OCI-LY3 (cell line): Measurements from ENCODE around the gene BPGM.
"Not testable (repeated sequence)": the region's sequence is repeated elsewhere in the genome, so short reads cannot be mapped to it uniquely, and the experiment has no call there.

Source experiments
- H2AFZ ChIP-seq: fragments of 200-600, 300-600 bp; shearing (Covaris generic); 2 replicates; pipeline ENCODE4 v1.6.0; 2014; ENCODE audit warnings: antibody characterized with exemption, low read depth, low read length
- H3K27ac ChIP-seq: fragments of 200-600, 300-600 bp; sonication (generic); 2 replicates; pipeline ENCODE4 v1.5.1; 2014; ENCODE audit warnings: mild to moderate bottlenecking, low read length, moderate library complexity, mixed read lengths
- H3K27me3 ChIP-seq: fragments of 200-600, 300-600 bp; sonication (generic); 2 replicates; pipeline ENCODE4 v1.6.1; 2014; ENCODE audit warnings: low read depth, low read length, mixed read lengths
- H3K36me3 ChIP-seq: fragments of 200-600, 300-600 bp; sonication (generic); replicated peaks from 2 replicates; pipeline ENCODE3; 2014; ENCODE audit warnings: low read depth, low read length, mixed read lengths
- H3K4me1 ChIP-seq: fragments of 300-600, 200-600 bp; sonication (generic); 2 replicates; pipeline ENCODE4 v1.6.1; 2014; ENCODE audit warnings: low read length, mixed read lengths
- H3K4me2 ChIP-seq: fragments of 200-600, 300-600 bp; sonication (generic); 2 replicates; pipeline ENCODE4 v1.6.1; 2014; ENCODE audit warnings: low read length, mixed read lengths
- H3K4me3 ChIP-seq: fragments of 300-600, 200-600 bp; sonication (generic); 2 replicates; pipeline ENCODE4 v1.5.1; 2014; ENCODE audit warnings: antibody characterized with exemption, mild to moderate bottlenecking, low read length, moderate library complexity
- H3K79me2 ChIP-seq: fragments of 300-600, 200-600 bp; shearing (Covaris generic); 2 replicates; pipeline ENCODE4 v1.6.1; 2014; ENCODE audit warnings: mild to moderate bottlenecking, low read length, mixed read lengths
- H3K9ac ChIP-seq: fragments of 300-600, 200-600 bp; shearing (Covaris generic); 2 replicates; pipeline ENCODE4 v1.6.0; 2014; ENCODE audit warnings: mild to moderate bottlenecking, low read length, moderate library complexity
- H3K9me3 ChIP-seq: fragments of 200-600, 300-600 bp; shearing (Covaris generic); 2 replicates; pipeline ENCODE4 v1.6.1; 2014; ENCODE audit warnings: low read length, mixed read lengths; ENCODE audit not compliant: insufficient read depth
- H4K20me1 ChIP-seq: fragments of 200-600, 300-600 bp; sonication (generic); 2 replicates; pipeline ENCODE4 v1.6.1; 2016; ENCODE audit warnings: low read length, mixed read lengths; ENCODE audit not compliant: insufficient read depth
- EZH2phosphoT487 ChIP-seq: fragments of 200-600 bp; shearing (Covaris generic); IDR thresholded peaks from 2 replicates; pipeline ENCODE4 v1.6.1; 2018; ENCODE audit warnings: antibody characterized with exemption, mixed run types, low read depth
- TF ChIP-seq, protein P1 (sequence below): fragments of 200-600, 300-600 bp; sonication (generic); IDR thresholded peaks from 2 replicates; pipeline ENCODE4 v1.5.1; 2014; ENCODE audit warnings: antibody characterized with exemption, low read length, low read depth

BPGM gene

DNA sequence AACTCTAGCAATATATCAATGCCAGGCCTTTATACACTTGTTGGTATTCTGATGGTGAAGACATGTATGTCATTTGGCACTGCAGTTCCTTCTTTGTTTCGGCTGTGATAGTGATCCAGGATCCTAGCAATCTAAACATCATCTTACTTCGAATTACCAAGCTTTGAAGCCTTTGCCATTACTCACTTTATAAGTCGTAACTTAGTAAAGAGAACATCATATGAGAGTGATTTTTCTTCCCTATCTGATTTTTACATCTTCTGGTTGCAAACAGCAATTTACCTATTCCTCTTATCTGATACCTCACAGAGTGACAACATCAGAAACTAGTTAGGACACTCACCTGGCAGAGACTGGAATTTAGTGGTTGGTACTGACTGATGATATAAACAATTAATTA is 7.6 kb upstream of the BPGM start:
- H2AFZ ChIP-seq, result no peak overlapping the region
- H3K27me3 ChIP-seq, result peaks cover 13% of the 10 kb centered on the region; the same call in 1 of the 2 replicates
- H3K4me3 ChIP-seq, result no peak overlapping the region
- H3K4me1 ChIP-seq, result peaks cover 21% of the 10 kb centered on the region
- TF ChIP-seq, protein P1, sequence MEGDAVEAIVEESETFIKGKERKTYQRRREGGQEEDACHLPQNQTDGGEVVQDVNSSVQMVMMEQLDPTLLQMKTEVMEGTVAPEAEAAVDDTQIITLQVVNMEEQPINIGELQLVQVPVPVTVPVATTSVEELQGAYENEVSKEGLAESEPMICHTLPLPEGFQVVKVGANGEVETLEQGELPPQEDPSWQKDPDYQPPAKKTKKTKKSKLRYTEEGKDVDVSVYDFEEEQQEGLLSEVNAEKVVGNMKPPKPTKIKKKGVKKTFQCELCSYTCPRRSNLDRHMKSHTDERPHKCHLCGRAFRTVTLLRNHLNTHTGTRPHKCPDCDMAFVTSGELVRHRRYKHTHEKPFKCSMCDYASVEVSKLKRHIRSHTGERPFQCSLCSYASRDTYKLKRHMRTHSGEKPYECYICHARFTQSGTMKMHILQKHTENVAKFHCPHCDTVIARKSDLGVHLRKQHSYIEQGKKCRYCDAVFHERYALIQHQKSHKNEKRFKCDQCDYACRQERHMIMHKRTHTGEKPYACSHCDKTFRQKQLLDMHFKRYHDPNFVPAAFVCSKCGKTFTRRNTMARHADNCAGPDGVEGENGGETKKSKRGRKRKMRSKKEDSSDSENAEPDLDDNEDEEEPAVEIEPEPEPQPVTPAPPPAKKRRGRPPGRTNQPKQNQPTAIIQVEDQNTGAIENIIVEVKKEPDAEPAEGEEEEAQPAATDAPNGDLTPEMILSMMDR, result no peak
- no peak for TF ChIP-seq EZH2phosphoT487
- H3K9me3 ChIP-seq, result no peaks in the 10 kb centered on the region
- no peaks in the 10 kb centered on the region for H3K79me2 ChIP-seq
- no peak overlapping the region for H3K27ac ChIP-seq
- no peak overlapping the region for H3K9ac ChIP-seq
- H3K4me2 ChIP-seq, result no peak overlapping the region
- no peaks in the 10 kb centered on the region for H4K20me1 ChIP-seq
- H3K36me3 ChIP-seq, result no peaks in the 10 kb centered on the region

DNA sequence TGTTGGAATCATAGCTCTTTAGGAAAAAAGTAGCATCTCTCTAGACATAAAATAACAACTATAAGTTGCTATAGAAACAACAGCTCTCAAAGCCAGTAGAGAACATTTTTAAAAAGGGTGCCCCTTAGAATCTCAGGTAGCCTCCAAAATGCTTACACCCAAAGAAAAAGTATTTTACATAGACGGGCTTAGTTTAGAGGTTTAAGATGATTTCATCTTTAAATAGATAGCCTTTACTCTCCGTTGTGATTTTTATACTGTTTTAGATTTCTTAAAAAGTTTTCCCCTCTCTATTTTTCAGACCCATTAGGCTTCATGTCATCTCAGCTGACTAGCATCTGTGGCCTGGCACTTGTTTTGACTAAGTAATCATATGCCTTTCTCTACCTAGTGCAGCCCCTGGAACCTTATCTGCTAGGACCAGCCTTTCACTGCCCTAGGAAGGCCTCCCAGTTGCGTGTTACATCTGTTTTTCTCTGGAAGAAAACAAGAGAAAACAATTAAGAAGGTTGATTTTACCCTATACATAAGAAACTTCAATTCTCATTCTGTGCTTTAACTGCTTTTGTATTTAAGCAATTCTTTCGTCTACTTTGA is 6.9 kb upstream of the BPGM start:
- H3K36me3 ChIP-seq, result no peaks in the 10 kb centered on the region
- no peaks in the 10 kb centered on the region for H3K9me3 ChIP-seq
- H3K4me1 ChIP-seq, result peaks cover 21% of the 10 kb centered on the region
- no peak overlapping the region for H3K27ac ChIP-seq
- no peak overlapping the region for H3K4me2 ChIP-seq
- no peak overlapping the region for H2AFZ ChIP-seq
- H3K79me2 ChIP-seq, result no peaks in the 10 kb centered on the region
- no peaks in the 10 kb centered on the region for H4K20me1 ChIP-seq
- H3K9ac ChIP-seq, result no peak overlapping the region
- H3K4me3 ChIP-seq, result no peak overlapping the region
- TF ChIP-seq EZH2phosphoT487, result no peak
- peaks cover 13% of the 10 kb centered on the region; the same call in 1 of the 2 replicates for H3K27me3 ChIP-seq

DNA sequence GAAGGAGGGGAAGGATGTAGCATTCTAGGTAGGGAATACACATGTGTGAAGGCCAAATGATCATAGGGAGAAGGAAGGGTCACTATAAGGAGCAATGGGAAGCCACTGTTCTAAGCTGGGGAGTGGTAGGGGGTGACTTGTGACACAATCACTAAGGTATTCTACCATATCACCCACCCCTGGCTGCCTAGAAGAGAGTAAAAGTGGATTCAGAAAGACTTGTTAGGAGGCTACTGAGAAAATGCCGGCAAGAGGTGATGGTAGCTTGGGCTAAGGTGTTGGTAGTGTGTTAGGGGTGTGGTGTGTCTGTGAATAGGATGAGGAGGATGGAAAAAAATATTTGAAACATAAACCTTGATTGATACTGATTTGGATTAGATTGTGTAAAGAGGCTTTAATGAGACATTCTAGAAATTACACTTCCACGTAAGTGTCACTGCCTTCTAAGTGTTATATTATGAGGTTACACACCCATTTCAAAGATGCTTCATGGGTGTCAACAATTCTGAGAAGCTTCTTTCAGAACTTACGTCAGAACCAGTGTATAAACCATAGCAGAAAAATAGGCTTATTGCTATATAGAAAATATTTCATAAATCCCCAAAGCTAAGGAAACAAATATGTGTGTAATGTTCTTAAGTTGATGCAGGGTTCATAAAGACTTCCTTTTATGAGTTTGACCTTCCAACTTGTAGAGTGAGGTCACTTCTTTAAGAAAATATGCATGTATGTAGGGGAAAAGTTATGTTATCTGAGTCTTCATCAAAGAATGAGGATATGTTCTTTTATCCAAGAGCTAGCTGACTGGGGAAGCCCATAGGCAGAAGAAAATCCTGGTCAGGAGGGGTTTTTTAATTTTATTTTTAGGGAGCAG is 5.6 kb upstream of the BPGM start:
- Histone ChIP-seq H3K4me1 (peaks cover 18% of the 10 kb centered on the region), H2AFZ (no peak overlapping the region), H3K4me2 (no peak overlapping the region), H3K79me2 (peaks cover 7% of the 10 kb centered on the region; the same call in 1 of the 2 replicates), H3K4me3 (no peak overlapping the region), H4K20me1 (no peaks in the 10 kb centered on the region), H3K27ac (no peak overlapping the region), H3K36me3 (no peaks in the 10 kb centered on the region), H3K9me3 (no peaks in the 10 kb centered on the region), H3K9ac (no peak overlapping the region), H3K27me3 (peaks cover 13% of the 10 kb centered on the region; the same call in 1 of the 2 replicates)
- TF ChIP-seq EZH2phosphoT487, result no peak
- TF ChIP-seq, protein P1, result no peak

DNA sequence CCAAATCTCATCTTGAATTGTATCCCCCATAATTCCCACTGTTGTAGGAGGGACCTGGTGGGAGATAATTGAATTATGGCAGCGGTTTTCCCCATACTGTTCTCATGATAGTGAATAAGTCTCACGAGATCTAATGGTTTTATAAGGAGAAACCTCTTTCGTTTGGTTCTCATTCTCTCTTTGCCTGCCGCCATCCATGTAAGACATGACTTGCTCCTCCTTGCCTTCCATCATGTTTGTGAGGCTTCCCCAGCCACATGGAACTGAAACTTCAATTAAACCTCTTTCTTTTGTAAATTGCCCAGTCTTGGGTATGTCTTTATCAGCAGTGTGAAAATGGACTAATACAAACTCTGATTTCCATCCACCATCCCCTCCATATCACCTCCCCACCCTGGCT is 4.7 kb upstream of the BPGM start:
- H2AFZ ChIP-seq, H3K9me3 ChIP-seq: not testable (repeated sequence)
- H3K27me3 ChIP-seq, result peaks cover 13% of the 10 kb centered on the region; the same call in 1 of the 2 replicates

DNA sequence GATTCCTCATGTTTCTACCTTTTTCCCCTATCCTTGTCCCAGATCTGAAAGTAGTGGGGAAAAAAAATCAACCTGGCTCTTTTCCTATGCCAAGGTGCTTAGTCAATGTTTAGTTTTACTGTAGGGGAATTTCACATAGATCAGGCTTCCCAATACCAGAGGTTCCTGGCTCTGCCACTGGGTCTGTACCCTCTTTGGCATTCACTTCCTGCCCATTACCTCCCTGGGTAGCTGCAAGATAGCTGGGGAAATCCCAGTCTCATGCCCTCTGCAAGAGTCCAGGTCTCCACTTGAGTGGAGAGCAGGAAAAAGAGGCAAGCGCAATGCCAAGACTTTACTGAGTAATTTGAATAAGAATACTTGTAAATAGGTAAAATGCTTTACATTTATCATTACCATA is 3.5 kb upstream of the BPGM start:
- H2AFZ ChIP-seq, result no peak overlapping the region
- H3K4me1 ChIP-seq, result peaks cover 11% of the 10 kb centered on the region
- H3K4me3 ChIP-seq, result no peak overlapping the region
- no peak overlapping the region for H3K4me2 ChIP-seq
- no peaks in the 10 kb centered on the region for H3K9me3 ChIP-seq
- peaks cover 13% of the 10 kb centered on the region; the same call in 1 of the 2 replicates for H3K27me3 ChIP-seq
- no peaks in the 10 kb centered on the region for H3K36me3 ChIP-seq
- H3K79me2 ChIP-seq, result peaks cover 7% of the 10 kb centered on the region
- no peak overlapping the region for H3K9ac ChIP-seq
- no peak overlapping the region for H3K27ac ChIP-seq
- no peak for TF ChIP-seq EZH2phosphoT487
- TF ChIP-seq, protein P1, result no peak
- H4K20me1 ChIP-seq, result no peaks in the 10 kb centered on the region

More for the DNA sequence above, 4.7 kb upstream of the BPGM start:
- H4K20me1 ChIP-seq, H3K4me3 ChIP-seq, H3K4me1 ChIP-seq, H3K4me2 ChIP-seq, H3K36me3 ChIP-seq, H3K27ac ChIP-seq, H3K79me2 ChIP-seq, H3K9ac ChIP-seq: not testable (repeated sequence)
